Measurements from ENCODE around the gene L3MBTL3.

L3MBTL3 gene

GRCh38 chr6:130156908-130157307 is 138.5 kb downstream of the L3MBTL3 start:
- no peak for TF ChIP-seq REST (IDR thresholded peaks at IDR 0.05; ENCODE audit: low read depth)
- no peak for TF ChIP-seq USF1 (IDR thresholded peaks at IDR 0.05)
- no peak for TF ChIP-seq TAF1 (IDR thresholded peaks at IDR 0.05; ENCODE audit: low read depth)
- TF ChIP-seq TCF12 (IDR thresholded peaks at IDR 0.05; ENCODE audit: low read depth) = no peak
- no peak for TF ChIP-seq TEAD4 (IDR thresholded peaks at IDR 0.05)
- TF ChIP-seq RAD21 (IDR thresholded peaks at IDR 0.05; ENCODE audit: low read depth) = no peak
- TF ChIP-seq EP300 (IDR thresholded peaks at IDR 0.05; ENCODE audit: borderline replicate concordance) = no peak
- TF ChIP-seq NFIC (IDR thresholded peaks at IDR 0.05) = no peak
- no peak for TF ChIP-seq CREB1 (IDR thresholded peaks at IDR 0.05; ENCODE audit: low read depth)
- no peak for TF ChIP-seq FOXM1 (IDR thresholded peaks at IDR 0.05; ENCODE audit: borderline replicate concordance, low read depth)
- no peak for TF ChIP-seq ZBTB7A (IDR thresholded peaks at IDR 0.05; ENCODE audit: low read depth)

- TF ChIP-seq EP300 (IDR thresholded peaks at IDR 0.05; ENCODE audit: borderline replicate concordance) (no peak), REST (IDR thresholded peaks at IDR 0.05; ENCODE audit: low read depth) (no peak), ZBTB7A (IDR thresholded peaks at IDR 0.05; ENCODE audit: low read depth) (no peak), FOXM1 (IDR thresholded peaks at IDR 0.05; ENCODE audit: borderline replicate concordance, low read depth) (no peak), TCF12 (IDR thresholded peaks at IDR 0.05; ENCODE audit: low read depth) (no peak), TAF1 (IDR thresholded peaks at IDR 0.05; ENCODE audit: low read depth) (no peak), YY1 (IDR thresholded peaks at IDR 0.05; ENCODE audit: low read depth) (no peak), CEBPB (IDR thresholded peaks at IDR 0.05) (no peak), NFIC (IDR thresholded peaks at IDR 0.05) (no peak), USF1 (IDR thresholded peaks at IDR 0.05) (no peak), TEAD4 (IDR thresholded peaks at IDR 0.05) (no peak), CREB1 (IDR thresholded peaks at IDR 0.05; ENCODE audit: low read depth) (no peak), EGR1 (IDR thresholded peaks at IDR 0.05) (no peak), RAD21 (IDR thresholded peaks at IDR 0.05; ENCODE audit: low read depth) (no peak), MAX (IDR thresholded peaks at IDR 0.05) (no peak)
Observed at GRCh38 chr6:130158056-130158455, 139.7 kb downstream of the L3MBTL3 start.

- TF ChIP-seq REST (IDR thresholded peaks at IDR 0.05; ENCODE audit: low read depth) (no peak), USF1 (IDR thresholded peaks at IDR 0.05) (no peak), TCF12 (IDR thresholded peaks at IDR 0.05; ENCODE audit: low read depth) (no peak), ZBTB7A (IDR thresholded peaks at IDR 0.05; ENCODE audit: low read depth) (no peak), EGR1 (IDR thresholded peaks at IDR 0.05) (no peak), NFIC (IDR thresholded peaks at IDR 0.05) (no peak), EP300 (IDR thresholded peaks at IDR 0.05; ENCODE audit: borderline replicate concordance) (no peak), FOXM1 (IDR thresholded peaks at IDR 0.05; ENCODE audit: borderline replicate concordance, low read depth) (no peak), MAX (IDR thresholded peaks at IDR 0.05) (no peak), YY1 (IDR thresholded peaks at IDR 0.05; ENCODE audit: low read depth) (no peak), CEBPB (IDR thresholded peaks at IDR 0.05) (no peak)
Observed at GRCh38 chr6:130158548-130158947, 140.2 kb downstream of the L3MBTL3 start.

- TF ChIP-seq YY1 (IDR thresholded peaks at IDR 0.05; ENCODE audit: low read depth) (no peak), FOXM1 (IDR thresholded peaks at IDR 0.05; ENCODE audit: borderline replicate concordance, low read depth) (no peak), TAF1 (IDR thresholded peaks at IDR 0.05; ENCODE audit: low read depth) (no peak), EP300 (IDR thresholded peaks at IDR 0.05; ENCODE audit: borderline replicate concordance) (no peak), EGR1 (IDR thresholded peaks at IDR 0.05) (no peak), TEAD4 (IDR thresholded peaks at IDR 0.05) (no peak), CREB1 (IDR thresholded peaks at IDR 0.05; ENCODE audit: low read depth) (no peak), NFIC (IDR thresholded peaks at IDR 0.05) (no peak), ZBTB7A (IDR thresholded peaks at IDR 0.05; ENCODE audit: low read depth) (no peak), TCF12 (IDR thresholded peaks at IDR 0.05; ENCODE audit: low read depth) (no peak), CEBPB (IDR thresholded peaks at IDR 0.05) (no peak), MAX (IDR thresholded peaks at IDR 0.05) (no peak), REST (IDR thresholded peaks at IDR 0.05; ENCODE audit: low read depth) (no peak), RAD21 (IDR thresholded peaks at IDR 0.05; ENCODE audit: low read depth) (no peak), USF1 (IDR thresholded peaks at IDR 0.05) (no peak)
Observed at GRCh38 chr6:130159956-130160355, 141.6 kb downstream of the L3MBTL3 start.
